GM23248 (cell line): ENCODE data around the gene CPM. TPM values are rescaled to one million over a fixed set of nuclear protein-coding genes. Genes with fewer than 3 reads are reported as not detected.

Experiments used
- DNase-seq: peaks from one replicate; pipeline ENCODE4 v3.0.0-alpha.2; 2015
- H2AFZ ChIP-seq: fragments of 200-600 bp; sonication (generic); 2 replicates; pipeline ENCODE4 v1.6.1; 2016; ENCODE audit warnings: antibody characterized with exemption
- H3F3A ChIP-seq: fragments of 200-600 bp; sonication (generic); 2 replicates; pipeline ENCODE4 v1.6.1; 2016; ENCODE audit warnings: mild to moderate bottlenecking, antibody characterized with exemption, mixed run types; ENCODE audit not compliant: insufficient read depth
- H3K27ac ChIP-seq: fragments of 200-600 bp; sonication (generic); 2 replicates; pipeline ENCODE4 v1.5.1; 2016; ENCODE audit warnings: mild to moderate bottlenecking
- H3K27me3 ChIP-seq: fragments of 200-600 bp; sonication (generic); replicated peaks from 2 replicates; pipeline ENCODE4 v1.6.1; 2016; ENCODE audit warnings: mild to moderate bottlenecking; ENCODE audit not compliant: insufficient read depth
- H3K36me3 ChIP-seq: fragments of 200-600 bp; sonication (generic); 2 replicates; pipeline ENCODE4 v1.6.1; 2016; ENCODE audit warnings: low read depth, mild to moderate bottlenecking
- H3K4me1 ChIP-seq: fragments of 200-600 bp; sonication (generic); 2 replicates; pipeline ENCODE4 v1.6.1; 2016; ENCODE audit warnings: mild to moderate bottlenecking; ENCODE audit not compliant: insufficient read depth
- H3K4me2 ChIP-seq: fragments of 200-600 bp; sonication (generic); one replicate; pipeline ENCODE4 v1.6.1; 2016; ENCODE audit warnings: mild to moderate bottlenecking; ENCODE audit not compliant: unreplicated experiment
- H3K4me3 ChIP-seq: fragments of 200-600 bp; sonication (generic); 2 replicates; pipeline ENCODE4 v1.5.1; 2016; ENCODE audit warnings: mild to moderate bottlenecking
- H3K79me2 ChIP-seq: fragments of 200-600 bp; sonication (generic); 2 replicates; pipeline ENCODE4 v1.6.1; 2016; ENCODE audit warnings: mild to moderate bottlenecking; ENCODE audit not compliant: insufficient read depth
- H3K9ac ChIP-seq: fragments of 200-600 bp; sonication (generic); 2 replicates; pipeline ENCODE4 v1.6.1; 2016; ENCODE audit warnings: mild to moderate bottlenecking
- H3K9me2 ChIP-seq: fragments of 200-600 bp; sonication (generic); 2 replicates; pipeline ENCODE4 v1.6.1; 2016; ENCODE audit warnings: mixed run types, mild to moderate bottlenecking, moderate library complexity; ENCODE audit not compliant: insufficient read depth
- H3K9me3 ChIP-seq: fragments of 200-600 bp; sonication (generic); one replicate; pipeline ENCODE4 v1.6.1; 2017; ENCODE audit warnings: low read depth
- H4K20me1 ChIP-seq: fragments of 200-600 bp; sonication (generic); 2 replicates; pipeline ENCODE4 v1.6.0; 2016; ENCODE audit not compliant: insufficient read depth
- EZH2 ChIP-seq: fragments of 200-600 bp; sonication (generic); IDR thresholded peaks from 2 replicates; pipeline ENCODE4 v1.6.1; 2018; ENCODE audit warnings: antibody characterized with exemption, mild to moderate bottlenecking; ENCODE audit not compliant: insufficient read depth, poor library complexity, severe bottlenecking
- EZH2phosphoT487 ChIP-seq: fragments of 200-600 bp; sonication (generic); IDR thresholded peaks from 2 replicates; pipeline ENCODE4 v1.6.1; 2018; ENCODE audit warnings: antibody characterized with exemption, moderate library complexity, mild to moderate bottlenecking, low read depth; ENCODE audit not compliant: insufficient read depth
- WGBS, 2 experiments: methylation state at CpG; one replicate each; pipeline ENCODE4 v1.1.6; 2015 to 2017; ENCODE audit warnings: low lambda C conversion rate in 2 of 2, low coverage in 1 of 2; ENCODE audit errors: missing lambda C conversion rate in 2 of 2; 5-methylcytosine and 5-hydroxymethylcytosine counted together
- in situ Hi-C: fragments of 300-500 bp; cut with MboI; formaldehyde crosslinking; loops from 2 replicates; pipeline ENCODE4 v1.15.0; 2020
- polyA plus RNA-seq: library from polyadenylated mRNA; unstranded; fragments of >200 nt; fragmentation: Nextera tagmentation; extraction: Ambion mirVana; gene quantifications from 2 replicates; pipeline ENCODE4 v1.2.1, GENCODE V29; 2016
- total RNA-seq: library from RNA; depleted of rRNA; stranded (reverse); fragments of >200 nt; shearing (Covaris generic); gene quantifications from 2 replicates; pipeline ENCODE4 v1.2.3, GENCODE V29; 2014

CPM gene
- total and polyA plus RNA-seq, 2 experiments from 2014 or later = 13.7 to 22.5 TPM

- Histone ChIP-seq H3K4me2 (no peak overlapping the region), H2AFZ (no peak overlapping the region), H4K20me1 (no peaks in the 10 kb centered on the region), H3K36me3 (no peaks in the 10 kb centered on the region), H3K79me2 (no peaks in the 10 kb centered on the region), H3K9me2 (no peaks in the 10 kb centered on the region), H3K4me1 (peaks cover 20% of the 10 kb centered on the region), H3K4me3 (no peak overlapping the region), H3K27me3 (no peaks in the 10 kb centered on the region), H3K9me3 (no peaks in the 10 kb centered on the region), H3K27ac (no peak overlapping the region), H3F3A (peaks cover 8% of the 10 kb centered on the region; the same call in 1 of the 2 replicates), H3K9ac (no peak overlapping the region)
- in situ Hi-C loops = no loop called here
- DNase-seq = no peak
- 92 to 98% methylated on average over 7 of the region's 7 CpGs for WGBS, 2 experiments
- TF ChIP-seq EZH2 (no peak), EZH2phosphoT487 (no peak)
Measured at GRCh38 chr12:68963856-68964745, 31.1 kb upstream of the CPM start.

- Histone ChIP-seq H3K9me2 (no peaks in the 10 kb centered on the region), H3K4me3 (no peak overlapping the region), H3K27me3 (no peaks in the 10 kb centered on the region), H2AFZ (no peak overlapping the region), H3F3A (peaks cover 8% of the 10 kb centered on the region; the same call in 1 of the 2 replicates), H3K9me3 (no peaks in the 10 kb centered on the region), H3K79me2 (no peaks in the 10 kb centered on the region), H3K4me1 (peaks cover 20% of the 10 kb centered on the region), H3K27ac (0 out of 2 replicates have a peak overlapping the region, but pooled peaks have one; percentile 6), H3K9ac (no peak overlapping the region), H4K20me1 (no peaks in the 10 kb centered on the region), H3K36me3 (no peaks in the 10 kb centered on the region), H3K4me2 (no peak overlapping the region)
- WGBS, 2 experiments = 94 to 97% methylated on average over 5 of the region's 5 CpGs
- no peak for TF ChIP-seq EZH2phosphoT487
- TF ChIP-seq EZH2 = no peak
- in situ Hi-C loops = no loop called here
- peak; percentile 46 for DNase-seq
Measured at GRCh38 chr12:68962877-68963855, 30.2 kb upstream of the CPM start.

GRCh38 chr12:68959891-68960464 lies 27.0 kb upstream of the CPM start:
- Histone ChIP-seq H3K9me3 (no peaks in the 10 kb centered on the region), H3K27me3 (no peaks in the 10 kb centered on the region), H3K4me1 (peaks cover 20% of the 10 kb centered on the region), H3K9ac (no peak overlapping the region), H3K9me2 (no peaks in the 10 kb centered on the region), H3K36me3 (no peaks in the 10 kb centered on the region), H3K27ac (no peak overlapping the region), H3F3A (peaks cover 8% of the 10 kb centered on the region; the same call in 1 of the 2 replicates), H4K20me1 (no peaks in the 10 kb centered on the region), H2AFZ (no peak overlapping the region), H3K4me3 (no peak overlapping the region), H3K4me2 (no peak overlapping the region), H3K79me2 (no peaks in the 10 kb centered on the region)
- 36 to 38% methylated on average over 7 of the region's 7 CpGs for WGBS, 2 experiments
- DNase-seq = peak; percentile 59
- in situ Hi-C loops = no loop called here
- TF ChIP-seq EZH2 (no peak), EZH2phosphoT487 (no peak)
